ENCODE measurements around the gene SPEN.

- TF ChIP-seq CTCF (IDR thresholded peaks at IDR 0.05; ENCODE audit: insufficient read depth, low read depth, low read length) (no peak), EZH2 (IDR thresholded peaks at IDR 0.05; ENCODE audit: insufficient read depth, low read length) (no peak)
Observed at GRCh38 chr1:15953791-15954241, 106.3 kb downstream of the SPEN start.

All from astrocyte (in vitro differentiated cells and primary cell).